ENCODE data around the gene CABLES1. TPM values are rescaled to one million over a fixed set of nuclear protein-coding genes. Genes with fewer than 3 reads are reported as not detected.

The CABLES1 gene
- total RNA-seq, 1 experiment from 2014 or later: 16.2 TPM

DNA sequence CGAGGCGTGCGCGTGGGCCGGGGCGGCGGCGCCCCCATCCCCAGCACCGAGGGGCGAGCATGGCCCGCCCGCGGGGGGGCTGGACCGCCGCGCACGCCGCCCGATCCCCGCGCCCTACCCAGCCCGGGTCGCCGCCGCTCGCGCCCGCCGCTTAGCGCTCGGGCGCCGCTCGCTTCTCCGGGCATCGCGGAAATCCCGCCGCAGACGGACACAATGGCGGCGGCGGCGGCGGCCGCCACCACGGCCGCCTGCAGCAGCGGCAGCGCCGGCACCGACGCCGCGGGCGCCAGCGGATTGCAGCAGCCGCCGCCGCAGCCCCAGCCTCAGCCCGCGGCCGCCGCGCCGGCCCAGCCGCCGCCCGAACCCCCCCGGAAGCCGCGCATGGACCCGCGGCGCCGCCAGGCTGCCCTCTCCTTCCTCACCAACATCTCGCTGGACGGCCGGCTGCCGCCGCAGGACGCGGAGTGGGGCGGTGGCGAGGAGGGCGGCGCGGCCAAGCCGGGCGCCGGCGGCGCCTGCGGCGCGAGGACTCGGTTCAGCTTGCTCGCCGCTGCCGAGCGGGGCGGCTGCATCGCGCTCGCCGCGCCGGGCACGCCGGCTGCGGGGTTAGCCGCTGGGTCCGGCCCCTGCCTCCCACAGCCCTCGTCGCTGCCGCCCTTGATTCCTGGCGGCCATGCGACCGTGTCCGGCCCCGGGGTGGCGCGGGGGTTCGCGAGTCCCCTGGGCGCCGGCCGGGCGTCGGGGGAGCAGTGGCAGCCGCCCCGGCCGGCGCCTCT is 453 bp downstream of the CABLES1 start:
- DNase-seq: peak; percentile 44
- Mint-ChIP-seq H3K27me3 (ENCODE audit: unreplicated experiment) (no peaks in the 10 kb centered on the region), H3K27ac (ENCODE audit: unreplicated experiment) (peak overlapping the region; percentile 92), H3K4me1 (ENCODE audit: low read depth, unreplicated experiment) (peaks cover 42% of the 10 kb centered on the region), H3K4me3 (ENCODE audit: low read depth, unreplicated experiment) (peak overlapping the region; percentile 93), H3K9me3 (ENCODE audit: low read depth, unreplicated experiment) (no peaks in the 10 kb centered on the region), H3K36me3 (ENCODE audit: insufficient read depth, unreplicated experiment) (peaks cover 40% of the 10 kb centered on the region)
- BruUV-seq (replicated peaks): no TSS peak
- intact Hi-C loops (cut with micrococcal nuclease; ENCODE audit: unreplicated experiment): loop anchor here (2.0 to 5.0 kb wide), 2 partner anchors 197 to 243 kb away; no protein-coding TSS in a partner anchor
- TF ChIP-seq, protein P1, sequence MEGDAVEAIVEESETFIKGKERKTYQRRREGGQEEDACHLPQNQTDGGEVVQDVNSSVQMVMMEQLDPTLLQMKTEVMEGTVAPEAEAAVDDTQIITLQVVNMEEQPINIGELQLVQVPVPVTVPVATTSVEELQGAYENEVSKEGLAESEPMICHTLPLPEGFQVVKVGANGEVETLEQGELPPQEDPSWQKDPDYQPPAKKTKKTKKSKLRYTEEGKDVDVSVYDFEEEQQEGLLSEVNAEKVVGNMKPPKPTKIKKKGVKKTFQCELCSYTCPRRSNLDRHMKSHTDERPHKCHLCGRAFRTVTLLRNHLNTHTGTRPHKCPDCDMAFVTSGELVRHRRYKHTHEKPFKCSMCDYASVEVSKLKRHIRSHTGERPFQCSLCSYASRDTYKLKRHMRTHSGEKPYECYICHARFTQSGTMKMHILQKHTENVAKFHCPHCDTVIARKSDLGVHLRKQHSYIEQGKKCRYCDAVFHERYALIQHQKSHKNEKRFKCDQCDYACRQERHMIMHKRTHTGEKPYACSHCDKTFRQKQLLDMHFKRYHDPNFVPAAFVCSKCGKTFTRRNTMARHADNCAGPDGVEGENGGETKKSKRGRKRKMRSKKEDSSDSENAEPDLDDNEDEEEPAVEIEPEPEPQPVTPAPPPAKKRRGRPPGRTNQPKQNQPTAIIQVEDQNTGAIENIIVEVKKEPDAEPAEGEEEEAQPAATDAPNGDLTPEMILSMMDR (IDR thresholded peaks at IDR 0.05; ENCODE audit: unreplicated experiment): no peak
- CTCF ChIA-PET: interaction anchor here (2.5 kb wide), 1 partner anchor 244 kb away, joined by 10 read pairs; no protein-coding TSS in a partner anchor

DNA sequence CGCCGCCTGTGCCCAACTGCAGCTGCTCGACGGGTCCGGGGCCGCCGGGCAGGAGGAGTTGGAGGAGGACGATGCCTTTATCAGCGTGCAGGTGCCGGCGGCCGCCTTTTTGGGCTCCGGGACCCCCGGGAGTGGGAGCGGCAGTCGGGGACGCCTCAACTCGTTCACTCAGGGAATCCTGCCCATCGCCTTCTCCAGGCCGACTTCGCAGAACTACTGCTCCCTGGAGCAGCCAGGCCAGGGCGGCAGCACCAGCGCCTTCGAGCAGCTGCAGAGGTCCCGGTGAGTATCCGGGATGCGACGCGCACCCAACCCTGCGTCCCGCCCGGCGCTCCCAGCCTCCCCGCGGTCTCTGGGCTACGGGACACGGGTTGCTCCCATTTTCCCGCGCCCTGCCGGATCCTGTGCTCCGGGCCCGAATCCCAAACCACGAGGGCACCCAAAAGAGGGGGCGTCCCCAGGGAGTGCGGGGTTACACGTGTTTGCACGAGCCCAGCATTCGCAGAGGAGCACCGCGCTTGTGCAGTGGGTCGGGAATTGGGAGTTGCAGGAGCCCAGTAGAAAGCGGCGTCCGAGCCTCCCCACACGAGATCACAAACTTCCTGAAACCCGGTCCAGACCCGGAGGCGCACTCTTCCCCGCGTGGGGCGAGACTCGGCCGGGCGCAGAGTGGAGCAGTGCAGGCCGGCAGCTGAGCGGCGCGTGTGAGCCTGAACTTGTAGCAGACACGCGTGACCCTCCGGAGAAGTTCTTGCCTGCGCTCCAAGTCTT is 1.2 kb downstream of the CABLES1 start:
- peak overlapping the region; percentile 93 for H3K4me3 Mint-ChIP-seq (ENCODE audit: low read depth, unreplicated experiment)
- H3K27me3 Mint-ChIP-seq (ENCODE audit: unreplicated experiment): no peaks in the 10 kb centered on the region
- H3K9me3 Mint-ChIP-seq (ENCODE audit: low read depth, unreplicated experiment): no peaks in the 10 kb centered on the region
- peak overlapping the region; percentile 32 for H3K27ac Mint-ChIP-seq (ENCODE audit: unreplicated experiment)
- DNase-seq: peak; percentile 34
- intact Hi-C loops (cut with micrococcal nuclease; ENCODE audit: unreplicated experiment): loop anchor here (5.0 kb wide), 1 partner anchor 196 kb away; no protein-coding TSS in a partner anchor
- H3K36me3 Mint-ChIP-seq (ENCODE audit: insufficient read depth, unreplicated experiment): peaks cover 45% of the 10 kb centered on the region
- no TSS peak for BruUV-seq (replicated peaks)
- TF ChIP-seq, protein P1 (IDR thresholded peaks at IDR 0.05; ENCODE audit: unreplicated experiment): no peak
- CTCF ChIA-PET: interaction anchor here (2.5 kb wide), 1 partner anchor 243 kb away, joined by 10 read pairs; no protein-coding TSS in a partner anchor
- H3K4me1 Mint-ChIP-seq (ENCODE audit: low read depth, unreplicated experiment): peaks cover 49% of the 10 kb centered on the region

DNA sequence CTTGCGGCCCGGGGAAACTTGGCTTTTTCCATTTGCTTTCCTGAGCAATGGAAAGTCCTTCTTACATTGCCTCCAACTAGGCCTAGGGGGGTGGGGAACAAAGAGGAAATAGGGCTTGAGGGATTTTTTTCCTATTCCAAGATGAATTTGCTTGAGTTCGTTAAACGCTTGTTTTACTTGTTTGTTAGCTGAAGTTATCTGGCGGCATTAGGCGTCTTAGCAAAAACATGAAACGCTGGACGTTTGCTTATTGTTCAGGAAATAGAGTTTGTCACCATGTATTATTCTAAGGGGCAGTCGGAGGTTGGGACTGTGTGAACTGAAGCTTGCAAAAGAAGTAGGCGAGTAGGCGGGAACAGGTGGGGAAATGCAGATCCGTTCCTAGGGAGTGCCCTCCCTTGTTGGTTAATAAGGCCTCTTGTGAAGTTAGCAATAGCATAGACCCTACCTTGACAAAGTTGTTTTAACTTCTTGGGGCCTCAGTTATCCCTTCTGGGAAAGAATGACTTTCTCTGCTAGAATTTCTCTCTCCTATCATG is 1.9 kb downstream of the CABLES1 start:
- Mint-ChIP-seq H3K27me3 (ENCODE audit: unreplicated experiment) (no peaks in the 10 kb centered on the region), H3K4me1 (ENCODE audit: low read depth, unreplicated experiment) (peaks cover 56% of the 10 kb centered on the region), H3K4me3 (ENCODE audit: low read depth, unreplicated experiment) (peak overlapping the region; percentile 93), H3K27ac (ENCODE audit: unreplicated experiment) (peak overlapping the region; percentile 32), H3K9me3 (ENCODE audit: low read depth, unreplicated experiment) (no peaks in the 10 kb centered on the region), H3K36me3 (ENCODE audit: insufficient read depth, unreplicated experiment) (peaks cover 49% of the 10 kb centered on the region)
- TF ChIP-seq, protein P1 (IDR thresholded peaks at IDR 0.05; ENCODE audit: unreplicated experiment): no peak
- CTCF ChIA-PET: interaction anchor here (2.5 kb wide), 1 partner anchor 242 kb away, joined by 10 read pairs; no protein-coding TSS in a partner anchor
- no peak for DNase-seq
- TSS peak; percentile 33 for BruUV-seq (replicated peaks)
- intact Hi-C loops (cut with micrococcal nuclease; ENCODE audit: unreplicated experiment): loop anchor here (5.0 kb wide), 1 partner anchor 195 kb away; no protein-coding TSS in a partner anchor

DNA sequence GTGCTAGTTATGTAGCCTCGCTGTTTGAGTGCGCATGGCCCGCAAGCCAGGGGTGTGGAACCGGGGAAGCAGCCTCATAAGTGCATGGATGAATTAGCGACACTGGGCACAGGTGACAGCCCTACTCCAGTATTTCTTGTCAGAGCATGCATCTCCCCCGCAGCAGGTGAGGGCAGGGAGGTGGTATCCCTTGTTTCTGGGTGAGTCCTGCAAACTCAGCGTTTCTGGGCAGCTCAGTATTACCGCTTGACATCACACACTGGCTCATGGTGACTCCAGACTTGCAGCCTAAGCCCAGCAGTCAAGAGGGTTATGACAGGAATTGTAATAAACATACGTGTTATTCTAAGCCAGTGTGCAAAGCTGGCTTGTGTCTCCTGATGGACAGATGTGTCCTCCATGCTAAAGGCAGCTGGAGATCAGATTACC is 2.5 kb downstream of the CABLES1 start:
- CTCF ChIA-PET: interaction anchor here (0.8 to 2.5 kb wide), 2 partner anchors 21 to 242 kb away, joined by 3 to 10 read pairs; no protein-coding TSS in a partner anchor
- Mint-ChIP-seq H3K27me3 (ENCODE audit: unreplicated experiment) (no peaks in the 10 kb centered on the region), H3K36me3 (ENCODE audit: insufficient read depth, unreplicated experiment) (peaks cover 49% of the 10 kb centered on the region), H3K4me1 (ENCODE audit: low read depth, unreplicated experiment) (peaks cover 62% of the 10 kb centered on the region), H3K4me3 (ENCODE audit: low read depth, unreplicated experiment) (peak overlapping the region; percentile 93), H3K27ac (ENCODE audit: unreplicated experiment) (no peak overlapping the region), H3K9me3 (ENCODE audit: low read depth, unreplicated experiment) (no peaks in the 10 kb centered on the region)
- TF ChIP-seq, protein P1 (IDR thresholded peaks at IDR 0.05; ENCODE audit: unreplicated experiment): no peak
- no TSS peak for BruUV-seq (replicated peaks)
- no peak for DNase-seq
- intact Hi-C loops (cut with micrococcal nuclease; ENCODE audit: unreplicated experiment): loop anchor here (5.0 kb wide), 1 partner anchor 194 kb away; no protein-coding TSS in a partner anchor

Measured in Calu3 (cell line).